CD4-positive, CD25-positive, alpha-beta regulatory T cell (primary cell): ENCODE data around the gene MTMR6. TPM values are rescaled to one million over a fixed set of nuclear protein-coding genes. Genes with fewer than 3 reads are reported as not detected.

ENCODE experiments used
- ATAC-seq, 2 donors: fragments of 150-1000 bp; cut with Tn5 transposase; one replicate each; pipeline ENCODE4 v1.10.0; 2021; ENCODE audit warnings: low read depth in 2 of 2, moderate number of reproducible peaks in 2 of 2, moderate library complexity in 1 of 2
- DNase-seq, 3 donors: peaks; one replicate each; pipeline versions ENCODE4 v3.0.0 to v3.0.0-alpha.2; 2012 to 2022; ENCODE audit warnings: mixed read lengths in 1 of 3
- H3K27ac ChIP-seq: one replicate; pipeline ENCODE4 v1.7.0; 2013; ENCODE audit warnings: mild to moderate bottlenecking, low read length; ENCODE audit not compliant: insufficient read depth, poor library complexity, severe bottlenecking
- H3K27me3 ChIP-seq: one replicate; pipeline ENCODE4 v1.7.0; 2013; ENCODE audit warnings: low read length; ENCODE audit not compliant: control insufficient read depth, insufficient read depth
- H3K36me3 ChIP-seq: one replicate; pipeline ENCODE4 v1.7.0; 2013; ENCODE audit warnings: mild to moderate bottlenecking, low read length, moderate library complexity; ENCODE audit not compliant: control insufficient read depth, insufficient read depth
- H3K4me1 ChIP-seq: 2 replicates; pipeline ENCODE4 v1.7.0; 2013; ENCODE audit warnings: mild to moderate bottlenecking, low read length; ENCODE audit not compliant: insufficient read depth, control insufficient read depth, poor library complexity, severe bottlenecking
- H3K4me3 ChIP-seq: one replicate; pipeline ENCODE4 v1.7.0; 2013; ENCODE audit warnings: low read depth, mild to moderate bottlenecking, low read length, moderate library complexity
- H3K9me3 ChIP-seq, 2 experiments: 1 replicate in 1 of 2; 2 replicates in 1 of 2; pipeline ENCODE4 v1.7.0; 2013; ENCODE audit warnings: low read length in 2 of 2, mild to moderate bottlenecking in 1 of 2, moderate library complexity in 1 of 2; ENCODE audit not compliant: control insufficient read depth in 2 of 2
- H3K27ac Mint-ChIP-seq, 3 donors: one replicate each; pipeline ENCODE4 v1.8.0; 2020 to 2022; ENCODE audit warnings: mild to moderate bottlenecking in 3 of 3, mixed read lengths in 3 of 3, moderate library complexity in 2 of 3
- H3K27me3 Mint-ChIP-seq: one replicate; pipeline ENCODE4 v1.8.0; 2022; ENCODE audit warnings: mild to moderate bottlenecking, mixed read lengths
- H3K36me3 Mint-ChIP-seq: one replicate; pipeline ENCODE4 v1.8.0; 2020; ENCODE audit warnings: mixed read lengths
- H3K4me1 Mint-ChIP-seq, 4 donors: one replicate each; pipeline ENCODE4 v1.8.0; 2020 to 2022; ENCODE audit warnings: mixed read lengths in 4 of 4, mild to moderate bottlenecking in 1 of 4
- H3K4me3 Mint-ChIP-seq, 4 donors: one replicate each; pipeline ENCODE4 v1.8.0; 2020 to 2022; ENCODE audit warnings: mild to moderate bottlenecking in 4 of 4, mixed read lengths in 4 of 4, moderate library complexity in 3 of 4
- H3K9me3 Mint-ChIP-seq, 7 donors: one replicate each; pipeline ENCODE4 v1.8.0; 2020 to 2022; ENCODE audit warnings: mixed read lengths in 7 of 7, mild to moderate bottlenecking in 3 of 7, moderate library complexity in 2 of 7
- polyA plus RNA-seq, 4 donors: library from polyadenylated mRNA; unstranded; fragments of 300-500 nt; fragmentation: Illumina TruSeq; gene quantifications; one replicate each; pipeline ENCODE4 v1.2.3, GENCODE V29; 2021
- total RNA-seq: library from RNA; stranded (reverse); gene quantifications from one replicate; pipeline ENCODE4 v1.2.3, GENCODE V29; 2022

Gene MTMR6
- total and polyA plus RNA-seq, 5 donors from 2014 or later: 16.8 to 35.0 (median 21.8) TPM

GRCh38 chr13:25203127-25203740, 84.1 kb downstream of the MTMR6 start:
- no peak for ATAC-seq
- Mint-ChIP-seq H3K4me1 (no peaks in the 10 kb centered on the region), H3K27ac (no peak overlapping the region), H3K36me3 (no peaks in the 10 kb centered on the region), H3K9me3 (no peaks in the 10 kb centered on the region), H3K27me3 (no peaks in the 10 kb centered on the region), H3K4me3 (no peak overlapping the region)
- no peaks in the 10 kb centered on the region for H3K36me3 ChIP-seq
- DNase-seq: no peak
- no peak overlapping the region for H3K4me3 ChIP-seq
- no peaks in the 10 kb centered on the region for H3K9me3 ChIP-seq
- H3K4me1 ChIP-seq: no peaks in the 10 kb centered on the region
- no peaks in the 10 kb centered on the region for H3K27me3 ChIP-seq
- no peak overlapping the region for H3K27ac ChIP-seq

GRCh38 chr13:25200783-25201182, 86.5 kb downstream of the MTMR6 start:
- Mint-ChIP-seq H3K4me3 (no peak overlapping the region), H3K36me3 (no peaks in the 10 kb centered on the region), H3K9me3 (no peaks in the 10 kb centered on the region), H3K4me1 (no peaks in the 10 kb centered on the region), H3K27me3 (no peaks in the 10 kb centered on the region), H3K27ac (no peak overlapping the region)
- Histone ChIP-seq H3K4me3 (no peak overlapping the region), H3K27me3 (peaks cover 4% of the 10 kb centered on the region), H3K4me1 (no peaks in the 10 kb centered on the region), H3K9me3 (no peaks in the 10 kb centered on the region), H3K36me3 (no peaks in the 10 kb centered on the region), H3K27ac (no peak overlapping the region)
- DNase-seq (no peak), ATAC-seq (no peak)

- no peaks in the 10 kb centered on the region for H3K36me3 ChIP-seq
- Mint-ChIP-seq H3K36me3 (no peaks in the 10 kb centered on the region), H3K9me3 (peaks cover 0 to 2% (median 0%) of the 10 kb centered on the region in 7 donors), H3K27ac (no peak overlapping the region), H3K27me3 (no peaks in the 10 kb centered on the region), H3K4me1 (no peaks in the 10 kb centered on the region), H3K4me3 (no peak overlapping the region)
- ATAC-seq: no peak
- H3K27ac ChIP-seq: no peak overlapping the region
- H3K4me3 ChIP-seq: no peak overlapping the region
- no peak for DNase-seq
- H3K9me3 ChIP-seq: no peaks in the 10 kb centered on the region
- no peaks in the 10 kb centered on the region for H3K4me1 ChIP-seq
- peaks cover 4% of the 10 kb centered on the region for H3K27me3 ChIP-seq
Observed at GRCh38 chr13:25198647-25199046, 88.6 kb downstream of the MTMR6 start.

- no peak overlapping the region for H3K27ac Mint-ChIP-seq
- peaks cover 4% of the 10 kb centered on the region for H3K27me3 ChIP-seq
- no peaks in the 10 kb centered on the region for H3K27me3 Mint-ChIP-seq
- no peak for DNase-seq
- peaks cover 0 to 2% (median 0%) of the 10 kb centered on the region in 7 donors for H3K9me3 Mint-ChIP-seq
- H3K27ac ChIP-seq: no peak overlapping the region
- no peak overlapping the region for H3K4me3 Mint-ChIP-seq
- ATAC-seq: no peak
- no peaks in the 10 kb centered on the region for H3K36me3 ChIP-seq
- peaks cover 0 to 2% (median 0%) of the 10 kb centered on the region in 4 donors for H3K4me1 Mint-ChIP-seq
- H3K9me3 ChIP-seq: no peaks in the 10 kb centered on the region
- H3K4me3 ChIP-seq: no peak overlapping the region
- H3K4me1 ChIP-seq: no peaks in the 10 kb centered on the region
- H3K36me3 Mint-ChIP-seq: no peaks in the 10 kb centered on the region
Observed at GRCh38 chr13:25196971-25197370, 90.3 kb downstream of the MTMR6 start.

Other genes with a start within 250 kb of the MTMR6 start
- gene PABPC3, start 191.4 kb downstream of the MTMR6 start, total RNA-seq: 0.22 TPM
- under 1 TPM; 0.08 to 0.18 (median 0.12) TPM for gene PABPC3, start 191.4 kb downstream of the MTMR6 start, polyA plus RNA-seq
- not detected for gene AMER2, start 115.2 kb downstream of the MTMR6 start, total RNA-seq
- gene AMER2, start 115.2 kb downstream of the MTMR6 start, polyA plus RNA-seq: not detected
- gene NUP58, start 14.1 kb upstream of the MTMR6 start, total RNA-seq: 77.3 TPM
- 10 to 100 TPM; 17.9 to 23.4 (median 18.5) TPM for gene NUP58, start 14.1 kb upstream of the MTMR6 start, polyA plus RNA-seq
- 0.30 TPM for gene ATP8A2, start 84.5 kb upstream of the MTMR6 start, total RNA-seq
- gene ATP8A2, start 84.5 kb upstream of the MTMR6 start, polyA plus RNA-seq: under 1 TPM; 0.29 to 0.68 (median 0.55) TPM